ENCODE measurements around the gene TTC8. TPM values are rescaled to one million over a fixed set of nuclear protein-coding genes. Genes with fewer than 3 reads are reported as not detected.

Gene TTC8
- total RNA-seq, 1 donor = 8.9 TPM

Small RNA genes within 50 kb of the gene (small RNA-seq; reads per million reads assigned to genes)
- gene RF00019 (not detected), gene RNU4-92P (not detected)

Other genes starting within 250 kb of the TTC8 start
- 0.54 TPM for gene EML5, start 31.7 kb upstream of the TTC8 start, total RNA-seq